Measurements from ENCODE around the gene MYH9.

The MYH9 gene

DNA sequence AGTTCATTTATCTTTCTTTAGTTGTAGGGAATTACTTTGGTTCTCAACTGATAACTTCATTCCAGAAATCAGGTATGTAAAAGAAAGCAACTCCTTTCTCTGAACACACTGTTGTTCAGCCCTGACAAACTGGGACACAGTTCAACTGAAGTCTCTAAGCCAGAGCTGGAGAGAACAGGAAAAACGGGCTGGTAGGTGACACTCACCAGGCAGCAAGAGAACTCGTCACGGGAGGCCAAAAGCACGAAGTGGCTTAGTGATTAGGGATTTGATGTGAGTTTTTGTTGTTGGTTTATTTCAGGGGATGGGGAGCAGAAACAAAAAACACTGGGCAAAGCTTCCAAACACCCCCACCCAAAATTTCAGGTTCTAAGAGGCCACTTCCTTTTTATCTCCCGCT lies 54.1 kb downstream of the MYH9 start:
- Histone ChIP-seq H3K9me3 (ENCODE audit: severe bottlenecking) (no peaks in the 10 kb centered on the region), H3K36me3 (peaks cover 47% of the 10 kb centered on the region), H3K27me3 (ENCODE audit: insufficient read depth, low read depth, severe bottlenecking) (no peaks in the 10 kb centered on the region), H3K27ac (no peak overlapping the region), H3K4me3 (ENCODE audit: low read depth, low read length) (no peak overlapping the region)
- DNase-seq, result no peak
- TF ChIP-seq, protein P1, sequence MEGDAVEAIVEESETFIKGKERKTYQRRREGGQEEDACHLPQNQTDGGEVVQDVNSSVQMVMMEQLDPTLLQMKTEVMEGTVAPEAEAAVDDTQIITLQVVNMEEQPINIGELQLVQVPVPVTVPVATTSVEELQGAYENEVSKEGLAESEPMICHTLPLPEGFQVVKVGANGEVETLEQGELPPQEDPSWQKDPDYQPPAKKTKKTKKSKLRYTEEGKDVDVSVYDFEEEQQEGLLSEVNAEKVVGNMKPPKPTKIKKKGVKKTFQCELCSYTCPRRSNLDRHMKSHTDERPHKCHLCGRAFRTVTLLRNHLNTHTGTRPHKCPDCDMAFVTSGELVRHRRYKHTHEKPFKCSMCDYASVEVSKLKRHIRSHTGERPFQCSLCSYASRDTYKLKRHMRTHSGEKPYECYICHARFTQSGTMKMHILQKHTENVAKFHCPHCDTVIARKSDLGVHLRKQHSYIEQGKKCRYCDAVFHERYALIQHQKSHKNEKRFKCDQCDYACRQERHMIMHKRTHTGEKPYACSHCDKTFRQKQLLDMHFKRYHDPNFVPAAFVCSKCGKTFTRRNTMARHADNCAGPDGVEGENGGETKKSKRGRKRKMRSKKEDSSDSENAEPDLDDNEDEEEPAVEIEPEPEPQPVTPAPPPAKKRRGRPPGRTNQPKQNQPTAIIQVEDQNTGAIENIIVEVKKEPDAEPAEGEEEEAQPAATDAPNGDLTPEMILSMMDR (IDR thresholded peaks at IDR 0.05; ENCODE audit: low read depth, low read length), result no peak

DNA sequence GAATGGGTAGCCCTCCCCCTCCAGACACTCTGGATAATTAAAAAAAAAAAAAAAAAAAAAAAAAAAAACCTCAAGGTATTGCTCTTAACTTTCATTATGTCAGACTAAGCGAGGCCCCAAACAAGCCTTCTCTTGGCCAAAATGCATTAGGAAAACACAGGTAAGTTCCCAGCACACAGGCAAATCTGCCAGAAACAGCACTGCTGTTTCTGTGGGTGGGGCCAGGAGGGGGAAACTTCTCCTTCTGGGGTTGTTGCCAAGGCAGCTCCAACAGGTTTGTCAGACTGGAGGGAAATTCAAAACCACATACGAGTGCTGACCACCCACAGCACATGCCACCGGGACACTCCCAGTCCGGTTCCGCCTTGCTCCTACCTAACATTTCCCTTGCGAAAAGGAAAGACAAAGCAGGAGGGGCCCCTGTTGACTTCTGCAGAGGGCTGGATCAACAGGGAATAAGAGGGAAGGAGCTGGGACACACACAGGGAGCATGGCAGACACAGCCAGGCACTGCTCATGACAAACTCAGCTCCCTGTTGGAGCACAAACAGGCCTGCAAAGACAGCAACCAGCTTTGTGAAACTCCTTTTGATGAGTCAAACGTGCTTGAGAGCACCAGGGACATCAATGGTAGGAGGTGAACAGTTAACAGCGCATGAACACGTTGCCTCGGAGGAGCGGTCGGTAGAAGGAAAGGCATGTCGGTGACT lies 55.0 kb downstream of the MYH9 start:
- Histone ChIP-seq H3K36me3 (peaks cover 48% of the 10 kb centered on the region), H3K9me3 (ENCODE audit: severe bottlenecking) (no peaks in the 10 kb centered on the region), H3K4me3 (ENCODE audit: low read depth, low read length) (no peak overlapping the region), H3K27ac (no peak overlapping the region), H3K27me3 (ENCODE audit: insufficient read depth, low read depth, severe bottlenecking) (no peaks in the 10 kb centered on the region)
- no peak for DNase-seq
- TF ChIP-seq, protein P1 (IDR thresholded peaks at IDR 0.05; ENCODE audit: low read depth, low read length), result no peak

DNA sequence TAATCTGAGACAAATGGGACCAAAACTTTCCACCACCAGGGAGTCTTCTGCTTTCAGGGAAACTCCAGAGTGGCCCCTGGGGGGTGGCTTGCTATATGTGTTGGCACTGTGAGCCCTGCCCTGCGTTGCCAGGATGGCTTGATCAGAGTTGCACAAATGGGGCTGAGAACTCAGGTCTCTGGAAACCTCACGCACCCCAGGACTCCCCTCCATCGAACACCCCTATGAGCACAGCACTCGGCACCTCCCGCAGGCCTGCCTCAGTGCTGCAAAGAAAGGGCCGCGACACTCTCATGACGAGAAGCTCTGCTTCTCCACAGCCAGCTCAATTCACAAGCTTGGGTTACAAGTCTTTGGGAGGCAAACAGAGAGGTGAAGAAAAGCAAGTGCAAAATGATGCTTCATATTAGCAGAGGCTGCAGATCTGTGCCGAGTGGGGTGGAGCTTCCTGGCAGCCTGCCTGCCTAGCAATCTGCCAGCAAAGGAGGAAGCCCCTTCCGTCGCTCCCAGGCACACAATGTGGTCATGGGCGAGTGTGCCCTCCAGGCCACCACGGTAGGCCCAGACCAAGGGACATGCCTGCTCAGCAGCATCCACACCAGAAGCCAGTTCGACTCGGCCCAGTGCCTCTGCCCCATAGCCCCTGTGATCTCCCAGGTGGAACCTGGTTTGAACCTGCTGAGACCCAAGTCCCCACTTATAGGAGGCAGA lies 55.7 kb downstream of the MYH9 start:
- DNase-seq, result peak; percentile 24
- Histone ChIP-seq H3K36me3 (peaks cover 49% of the 10 kb centered on the region), H3K27ac (no peak overlapping the region), H3K9me3 (ENCODE audit: severe bottlenecking) (no peaks in the 10 kb centered on the region), H3K4me3 (ENCODE audit: low read depth, low read length) (no peak overlapping the region), H3K27me3 (ENCODE audit: insufficient read depth, low read depth, severe bottlenecking) (no peaks in the 10 kb centered on the region)
- TF ChIP-seq, protein P1 (IDR thresholded peaks at IDR 0.05; ENCODE audit: low read depth, low read length), result no peak

DNA sequence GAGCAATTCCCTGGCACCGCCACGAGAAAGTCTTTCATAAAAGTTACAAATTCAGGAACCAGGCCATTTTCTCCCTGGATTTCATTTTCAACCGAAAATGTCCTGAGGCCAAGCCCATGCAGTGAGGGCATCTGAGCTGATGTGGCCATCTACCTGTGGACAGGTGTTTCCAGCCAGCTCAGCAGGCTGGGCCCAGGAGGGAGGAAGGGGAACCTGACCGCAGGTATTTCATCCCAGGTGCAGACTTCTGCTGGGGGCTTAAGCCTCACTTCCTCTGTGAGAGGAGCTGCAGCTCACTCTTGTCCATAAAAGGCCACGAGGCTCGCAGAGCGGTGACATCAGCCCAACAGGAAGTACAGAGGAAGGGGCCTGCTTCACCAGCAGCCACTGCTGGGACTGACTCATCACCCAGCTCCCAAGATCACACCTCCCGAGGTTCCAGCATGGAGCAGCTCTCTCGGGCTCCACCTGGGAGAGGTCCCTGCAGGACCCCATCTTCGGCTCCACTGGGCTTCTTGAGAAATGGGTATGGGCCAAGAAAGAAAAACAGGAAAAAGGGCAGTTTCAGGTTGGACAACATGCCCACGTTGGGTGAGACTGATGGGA lies 56.4 kb downstream of the MYH9 start:
- H3K27ac ChIP-seq, result no peak overlapping the region
- H3K27me3 ChIP-seq (ENCODE audit: insufficient read depth, low read depth, severe bottlenecking), result no peaks in the 10 kb centered on the region
- TF ChIP-seq, protein P1 (IDR thresholded peaks at IDR 0.05; ENCODE audit: low read depth, low read length), result no peak
- H3K4me3 ChIP-seq (ENCODE audit: low read depth, low read length), result no peak overlapping the region
- no peak for DNase-seq
- H3K9me3 ChIP-seq (ENCODE audit: severe bottlenecking), result no peaks in the 10 kb centered on the region
- peaks cover 51% of the 10 kb centered on the region for H3K36me3 ChIP-seq

DNA sequence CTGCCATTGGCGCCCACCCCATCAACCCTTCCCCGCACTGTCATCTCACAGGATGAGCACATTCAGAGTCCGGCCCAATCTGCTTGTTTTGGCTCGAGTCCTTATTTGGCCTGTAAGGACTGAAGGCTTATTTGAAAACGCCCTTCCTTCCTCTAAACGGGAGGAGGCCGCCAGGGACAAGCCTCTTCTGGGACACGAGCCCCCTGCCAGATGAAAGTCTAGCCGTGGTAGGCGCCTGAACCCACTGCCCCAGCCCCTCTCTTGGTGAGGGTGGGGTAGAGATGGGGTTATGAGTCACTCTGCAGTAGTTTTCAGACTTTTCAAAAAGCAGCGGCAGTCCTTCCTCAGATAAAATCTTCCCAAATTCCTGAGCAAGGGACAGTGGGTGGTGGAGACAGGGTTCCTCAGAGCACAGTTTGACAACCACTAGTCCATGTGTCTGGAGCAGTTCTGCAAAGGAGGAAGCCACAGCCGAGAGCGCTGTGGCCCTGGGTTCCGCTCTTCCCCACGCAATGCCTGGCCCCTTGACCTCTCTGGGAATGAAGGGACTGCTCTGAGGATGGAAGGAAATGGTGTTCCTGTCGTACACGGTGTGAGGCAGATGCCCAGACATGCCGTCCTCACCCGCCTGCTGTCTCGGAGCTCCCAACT lies 57.0 kb downstream of the MYH9 start:
- no peaks in the 10 kb centered on the region for H3K27me3 ChIP-seq (ENCODE audit: insufficient read depth, low read depth, severe bottlenecking)
- no peaks in the 10 kb centered on the region for H3K9me3 ChIP-seq (ENCODE audit: severe bottlenecking)
- no peak for DNase-seq
- no peak overlapping the region for H3K27ac ChIP-seq
- peaks cover 53% of the 10 kb centered on the region for H3K36me3 ChIP-seq
- TF ChIP-seq, protein P1 (IDR thresholded peaks at IDR 0.05; ENCODE audit: low read depth, low read length), result no peak
- H3K4me3 ChIP-seq (ENCODE audit: low read depth, low read length), result no peak overlapping the region

Data from WERI-Rb-1 (cell line).